HEK293 (cell line): ENCODE measurements around the gene PIK3AP1.
"Not testable (repeated sequence)": the region's sequence is repeated elsewhere in the genome, so short reads cannot be mapped to it uniquely, and the experiment has no call there.

Source experiments
- CTCF ChIA-PET: fragments of 350-600 bp; formaldehyde crosslinking; extraction: SDS; loops from one replicate; lab custom pipeline; 2021; ENCODE audit warnings: antibody characterized with exemption; lab: Yijun Ruan, JAX
- POLR2A ChIA-PET: fragments of 300-600 bp; formaldehyde crosslinking; extraction: SDS; loops from one replicate; lab custom pipeline; 2020; ENCODE audit warnings: antibody characterized with exemption, inconsistent platforms; lab: Yijun Ruan, JAX
- H3K27ac ChIP-seq: fragments of 200-500 bp; sonication (Bioruptor generic); 2 replicates; pipeline ENCODE4 v1.5.1; 2014; ENCODE audit warnings: low read depth, low read length, control low read depth, inconsistent platforms; ENCODE audit errors: extremely low read depth
- H3K36me3 ChIP-seq, 2 experiments: fragments of 200-500 bp in 1 of 2; sonication (Bioruptor generic) in 1 of 2; 1 replicate in 1 of 2; 2 replicates in 1 of 2; pipeline ENCODE4 v1.5.1; 2014 to 2017; ENCODE audit warnings: inconsistent platforms in 2 of 2, low read length in 2 of 2; ENCODE audit not compliant: control insufficient read depth in 2 of 2, insufficient read depth in 1 of 2
- H3K4me1 ChIP-seq: fragments of 200-500 bp; sonication (Bioruptor generic); 2 replicates; pipeline ENCODE4 v1.5.1; 2014; ENCODE audit warnings: mild to moderate bottlenecking, low read length, inconsistent platforms; ENCODE audit not compliant: control insufficient read depth, insufficient read depth
- H3K4me3 ChIP-seq: 2 replicates; pipeline ENCODE4 v1.5.1; 2011; ENCODE audit warnings: low read depth, mild to moderate bottlenecking, control low read depth, low read length, moderate library complexity
- H3K9me3 ChIP-seq: fragments of 200-500 bp; sonication (Bioruptor generic); 2 replicates; pipeline ENCODE4 v1.5.1; 2014; ENCODE audit warnings: low read depth, low read length, inconsistent platforms; ENCODE audit not compliant: control insufficient read depth, insufficient read depth
- GLI4 ChIP-seq: fragments of 450-650 bp; formaldehyde crosslinking; IDR thresholded peaks from 2 replicates; pipeline ENCODE4 v1.5.1; 2016; ENCODE audit warnings: missing biosample characterization, missing genetic modification characterization
- HOXC10 ChIP-seq: sonication (generic); formaldehyde crosslinking; IDR thresholded peaks from 2 replicates; pipeline ENCODE4 v1.8.1; 2023; ENCODE audit warnings: mild to moderate bottlenecking, missing genetic modification reagents
- KLF17 ChIP-seq: fragments of 450-650 bp; formaldehyde crosslinking; IDR thresholded peaks from 2 replicates; pipeline ENCODE4 v1.5.1; 2016; ENCODE audit warnings: missing biosample characterization, missing genetic modification characterization
- PRDM1 ChIP-seq: fragments of 450-650 bp; formaldehyde crosslinking; IDR thresholded peaks from 2 replicates; pipeline ENCODE4; 2016; ENCODE audit warnings: missing biosample characterization, missing genetic modification characterization
- TRIM28 ChIP-seq: IDR thresholded peaks from 2 replicates; pipeline ENCODE4 v1.6.1; 2011; ENCODE audit warnings: low read length, control low read depth, borderline replicate concordance
- ZEB2 ChIP-seq: fragments of 450-650 bp; formaldehyde crosslinking; IDR thresholded peaks from 2 replicates; pipeline ENCODE4 v1.5.1; 2016; ENCODE audit warnings: missing biosample characterization, missing genetic modification characterization
- ZIC2 ChIP-seq: fragments of 450-650 bp; formaldehyde crosslinking; IDR thresholded peaks from 2 replicates; pipeline ENCODE4 v1.5.1; 2016; ENCODE audit warnings: missing biosample characterization, missing genetic modification characterization
- ZNF138 ChIP-seq: fragments of 450-650 bp; formaldehyde crosslinking; IDR thresholded peaks from 2 replicates; pipeline ENCODE4 v1.5.1; 2016; ENCODE audit warnings: missing biosample characterization, missing genetic modification characterization, borderline replicate concordance
- ZNF2 ChIP-seq: fragments of 450-650 bp; formaldehyde crosslinking; IDR thresholded peaks from 2 replicates; pipeline ENCODE4 v1.5.1; 2016; ENCODE audit warnings: missing biosample characterization, missing genetic modification characterization
- ZNF266 ChIP-seq: fragments of 450-650 bp; formaldehyde crosslinking; IDR thresholded peaks from 2 replicates; pipeline ENCODE4 v1.5.1; 2016; ENCODE audit warnings: missing biosample characterization, missing genetic modification characterization, low read depth
- ZNF37A ChIP-seq: fragments of 450-650 bp; IDR thresholded peaks from 2 replicates; pipeline ENCODE4 v1.5.1; 2018; ENCODE audit warnings: missing biosample characterization, missing genetic modification characterization
- ZNF501 ChIP-seq: fragments of 450-650 bp; formaldehyde crosslinking; IDR thresholded peaks from 2 replicates; pipeline ENCODE4 v1.5.1; 2016; ENCODE audit warnings: missing biosample characterization, missing genetic modification characterization
- ZNF555 ChIP-seq: fragments of 450-650 bp; formaldehyde crosslinking; conservative IDR thresholded peaks from 2 replicates; pipeline ENCODE4 v1.5.1; 2017; ENCODE audit warnings: missing biosample characterization, mild to moderate bottlenecking, missing genetic modification characterization, inconsistent platforms
- ZNF610 ChIP-seq: fragments of 450-650 bp; formaldehyde crosslinking; IDR thresholded peaks from 2 replicates; pipeline ENCODE4 v1.5.1; 2016; ENCODE audit warnings: missing biosample characterization, missing genetic modification characterization, borderline replicate concordance
- ZNF654 ChIP-seq: fragments of 450-650 bp; formaldehyde crosslinking; IDR thresholded peaks from 2 replicates; pipeline ENCODE4 v1.5.1; 2016; ENCODE audit warnings: low read depth, missing biosample characterization, missing genetic modification characterization
- ZNF660 ChIP-seq: fragments of 450-650 bp; IDR thresholded peaks from 2 replicates; pipeline ENCODE4 v1.5.1; 2018; ENCODE audit warnings: missing biosample characterization, mild to moderate bottlenecking, missing genetic modification characterization
- ZNF777 ChIP-seq: fragments of 450-650 bp; formaldehyde crosslinking; IDR thresholded peaks from 2 replicates; pipeline ENCODE4 v1.5.1; 2017; ENCODE audit warnings: missing biosample characterization, missing genetic modification characterization, borderline replicate concordance

The PIK3AP1 gene

GRCh38 chr10:96756111-96756903 lies 36.0 kb upstream of the PIK3AP1 start:
- Histone ChIP-seq H3K4me3 (no peak overlapping the region), H3K4me1 (no peaks in the 10 kb centered on the region), H3K27ac (no peak overlapping the region), H3K9me3 (no peaks in the 10 kb centered on the region), H3K36me3 (no peaks in the 10 kb centered on the region)
- ChIA-PET POLR2A (no interaction called here), CTCF (interaction anchor here (0.6 kb wide), 1 partner anchor 99 kb away, joined by 4 read pairs; no protein-coding TSS in a partner anchor)
- TF ChIP-seq ZNF660 (tag by site-specific recombination) (no peak), KLF17 (tag by site-specific recombination) (no peak), ZNF37A (tag by site-specific recombination) (no peak), HOXC10 (no peak), ZEB2 (tag by site-specific recombination) (no peak), ZNF501 (tag by site-specific recombination) (no peak), ZNF610 (tag by site-specific recombination) (no peak), ZNF777 (tag by site-specific recombination) (no peak)

- POLR2A ChIA-PET = no interaction called here
- TF ChIP-seq PRDM1 (peak; percentile 94), ZNF654 (tag by site-specific recombination) (no peak), ZNF2 (tag by site-specific recombination) (no peak), GLI4 (no peak), ZIC2 (tag by site-specific recombination) (no peak), ZNF266 (tag by site-specific recombination) (no peak), ZNF138 (no peak)
- Histone ChIP-seq H3K27ac (no peak overlapping the region), H3K4me1 (no peaks in the 10 kb centered on the region), H3K9me3 (no peaks in the 10 kb centered on the region), H3K4me3 (no peak overlapping the region), H3K36me3 (no peaks in the 10 kb centered on the region)
- CTCF ChIA-PET = interaction anchor here (1.0 kb wide), 1 partner anchor 12 kb away, joined by 3 read pairs; no protein-coding TSS in a partner anchor
Measured at GRCh38 chr10:96753956-96754355, 33.6 kb upstream of the PIK3AP1 start.

GRCh38 chr10:96752375-96752774 lies 32.1 kb upstream of the PIK3AP1 start:
- no peaks in the 10 kb centered on the region for H3K36me3 ChIP-seq
- no peaks in the 10 kb centered on the region for H3K4me1 ChIP-seq
- ChIA-PET CTCF (no interaction called here), POLR2A (no interaction called here)
- TF ChIP-seq TRIM28 (no peak), ZNF555 (tag by site-specific recombination) (no peak), ZEB2 (tag by site-specific recombination) (no peak), PRDM1 (peak; percentile 73; the same call in 1 of the 2 replicates)
- no peak overlapping the region for H3K27ac ChIP-seq
- no peak overlapping the region for H3K4me3 ChIP-seq
- H3K9me3 ChIP-seq = no peaks in the 10 kb centered on the region

- POLR2A ChIA-PET, H3K4me1 ChIP-seq, H3K36me3 ChIP-seq, CTCF ChIA-PET, H3K4me3 ChIP-seq, H3K27ac ChIP-seq, H3K9me3 ChIP-seq: not testable (repeated sequence)
Measured at GRCh38 chr10:96750316-96750715, 30.0 kb upstream of the PIK3AP1 start.
